GM21576 (cell line): ENCODE results near the gene LIPC.

Experiments
- ATAC-seq: cut with Tn5 transposase; IDR thresholded peaks from one replicate; pipeline ENCODE4 v1.9.1; 2021; ENCODE audit warnings: mild to moderate bottlenecking, moderate library complexity; ENCODE audit not compliant: unreplicated experiment

Gene LIPC

DNA sequence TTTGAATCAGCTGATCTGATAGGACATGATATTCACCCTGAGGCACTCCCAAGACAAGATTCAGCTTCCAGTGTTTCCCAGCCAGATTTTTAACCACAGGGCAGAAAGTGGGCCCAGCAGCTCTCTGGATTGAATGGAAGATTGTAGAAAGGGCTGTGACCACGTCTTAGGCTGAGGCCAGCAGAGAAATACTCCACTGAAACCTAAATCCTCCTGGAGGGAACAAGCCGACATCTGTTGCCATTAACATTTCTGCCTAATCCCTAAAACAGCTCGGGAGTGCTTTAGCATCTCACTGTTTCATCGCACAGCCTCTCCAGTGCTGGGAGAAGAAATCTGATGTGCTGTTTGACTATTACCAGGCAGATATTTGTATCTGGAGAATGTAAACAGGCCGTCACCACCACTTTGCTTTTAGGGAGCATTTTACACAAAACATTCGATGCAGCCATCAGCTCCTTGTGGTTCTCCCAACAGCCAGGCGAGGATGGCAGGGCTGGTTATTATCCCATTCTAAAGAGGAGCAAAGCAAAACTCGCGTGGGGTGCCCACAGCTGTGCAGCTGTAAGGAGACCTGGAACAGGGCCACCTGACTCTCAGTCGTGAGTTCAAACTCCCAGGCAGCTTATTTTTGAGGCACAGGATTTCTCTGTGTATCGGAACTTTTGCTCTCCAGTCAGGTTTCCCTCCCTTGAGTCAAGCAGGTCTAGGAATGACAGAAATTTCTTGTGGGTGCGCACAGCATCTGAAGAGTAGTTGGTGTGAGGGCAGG lies 117.4 kb downstream of the LIPC start:
- ATAC-seq, result no peak

GRCh38 chr15:58549785-58550074 lies 117.9 kb downstream of the LIPC start:
- no peak for ATAC-seq

- ATAC-seq, result peak; percentile 62
These were observed 119.4 kb downstream of the LIPC start for GRCh38 chr15:58551084-58551763.

DNA sequence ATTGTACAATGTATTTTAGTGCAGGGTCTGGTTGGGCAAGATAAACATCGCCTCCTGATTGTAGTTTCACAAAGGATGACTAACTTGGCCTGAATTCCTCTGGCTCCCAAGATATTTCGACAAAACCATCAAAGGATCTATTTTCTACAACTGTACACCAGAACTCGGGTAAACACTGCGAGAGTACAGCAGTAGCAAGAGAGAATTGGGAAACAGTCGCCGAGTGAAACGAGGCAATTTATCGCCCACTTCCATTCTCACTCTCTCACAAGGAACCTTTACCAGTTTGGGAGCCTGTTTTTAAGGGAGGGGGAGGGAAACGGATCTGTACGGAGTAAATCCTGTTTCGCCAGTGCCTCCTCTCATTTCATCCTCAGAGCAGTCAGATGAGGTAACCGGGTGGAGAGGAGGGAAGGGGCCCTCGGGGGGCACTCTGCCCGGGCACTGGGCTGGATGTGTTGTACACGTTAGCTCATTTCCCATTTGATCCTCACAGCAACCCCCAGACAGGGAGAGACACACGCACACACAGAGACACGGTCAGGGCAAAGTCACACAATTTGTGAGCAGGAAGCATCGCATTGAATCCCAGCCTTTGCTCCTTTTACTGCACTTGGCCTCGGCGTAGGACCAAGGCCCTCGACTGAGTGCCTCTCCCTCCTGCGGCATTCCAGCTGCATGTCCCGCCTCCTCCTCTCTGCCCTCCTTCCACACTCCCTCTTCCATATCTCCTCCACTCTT lies 120.1 kb downstream of the LIPC start:
- no peak for ATAC-seq

GRCh38 chr15:58552505-58553364 lies 120.9 kb downstream of the LIPC start:
- no peak for ATAC-seq

GRCh38 chr15:58553365-58553918 lies 121.7 kb downstream of the LIPC start:
- no peak for ATAC-seq

DNA sequence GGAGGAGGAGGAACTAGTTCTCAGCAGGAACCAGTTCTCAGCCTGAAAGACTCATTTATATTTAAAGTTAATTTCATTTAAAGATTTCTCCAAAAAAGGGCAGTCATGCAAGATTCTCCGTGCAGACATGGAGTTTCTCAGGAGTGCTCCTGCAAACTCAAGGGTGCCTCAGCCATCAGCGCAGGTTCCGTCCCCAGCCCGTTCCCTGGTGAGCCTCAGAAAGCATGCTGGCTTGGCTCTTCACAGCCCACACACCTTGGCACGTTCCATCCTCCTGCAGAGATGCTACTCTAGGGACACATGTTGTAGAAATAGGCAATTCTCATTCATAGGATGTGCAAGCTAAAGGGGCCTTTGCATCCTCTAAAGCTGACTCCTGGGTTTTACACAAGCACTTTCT lies 123.0 kb downstream of the LIPC start:
- no peak for ATAC-seq

DNA sequence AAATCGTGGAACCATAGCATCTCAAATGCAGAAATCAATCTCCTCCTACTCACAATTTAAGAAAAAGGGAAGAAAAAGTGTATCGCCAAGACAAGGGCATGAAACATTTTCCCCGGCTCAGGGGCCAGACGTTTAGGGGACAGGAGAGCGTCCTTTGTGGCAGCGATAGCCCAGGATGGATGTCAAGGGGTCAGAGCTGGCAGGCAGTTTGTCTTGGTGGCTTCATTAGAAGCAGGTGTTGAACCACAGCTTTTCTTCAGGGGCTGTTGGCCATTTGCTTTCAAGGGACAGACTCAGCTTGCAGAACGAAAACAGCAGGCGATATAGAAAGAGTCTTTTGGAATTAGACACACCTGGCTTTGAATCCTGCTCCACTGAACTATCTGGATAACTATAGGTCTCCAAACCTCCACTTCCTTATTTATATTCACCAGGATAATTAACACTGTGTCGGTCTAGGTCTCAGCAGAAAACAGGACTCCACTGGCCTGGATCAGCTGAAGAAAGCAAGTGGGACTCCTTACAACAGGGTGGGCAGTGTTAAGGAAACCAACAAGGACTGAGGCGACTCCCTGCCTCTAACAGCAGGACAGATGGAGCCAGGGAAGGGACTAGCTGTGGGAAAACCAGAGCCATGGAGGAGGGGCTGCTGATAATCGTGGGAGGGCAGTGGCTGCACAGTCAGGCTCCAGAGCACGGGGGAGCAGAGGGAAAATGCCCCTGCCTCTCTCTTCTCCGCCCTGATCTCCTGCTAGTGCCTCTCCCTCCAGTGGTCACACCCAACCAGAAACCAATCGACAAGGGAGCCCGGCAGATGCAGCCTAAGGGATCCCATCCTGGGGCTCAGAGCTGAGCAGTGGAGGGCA lies 123.6 kb downstream of the LIPC start:
- ATAC-seq, result no peak

GRCh38 chr15:58556028-58556361 lies 124.2 kb downstream of the LIPC start:
- ATAC-seq, result no peak

DNA sequence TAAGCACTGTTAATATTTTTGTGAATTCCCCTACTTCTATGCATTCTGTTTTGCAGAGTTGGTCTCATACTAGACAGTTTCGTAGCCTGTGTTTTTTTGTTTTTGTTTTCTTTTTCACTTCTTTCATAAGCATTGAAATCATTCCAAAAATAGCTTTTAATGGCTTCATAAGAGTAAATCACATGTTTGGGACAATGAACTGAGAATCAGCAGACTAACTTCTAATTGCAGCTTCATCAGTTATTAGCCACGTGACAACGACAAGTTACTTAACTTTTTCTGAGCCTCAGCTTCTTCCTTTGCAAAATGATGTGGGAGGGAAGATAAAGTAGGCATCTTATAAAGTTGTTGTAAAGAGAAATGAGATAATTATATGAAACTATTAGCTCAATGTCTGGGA lies 124.8 kb downstream of the LIPC start:
- no peak for ATAC-seq

- no peak for ATAC-seq
These were observed 127.0 kb downstream of the LIPC start for GRCh38 chr15:58558777-58559176.

- ATAC-seq, result no peak
These were observed 128.3 kb downstream of the LIPC start for GRCh38 chr15:58559904-58560588.

GRCh38 chr15:58561321-58561720 lies 129.5 kb downstream of the LIPC start:
- ATAC-seq, result no peak

GRCh38 chr15:58562135-58562534 lies 130.3 kb downstream of the LIPC start:
- no peak for ATAC-seq

DNA sequence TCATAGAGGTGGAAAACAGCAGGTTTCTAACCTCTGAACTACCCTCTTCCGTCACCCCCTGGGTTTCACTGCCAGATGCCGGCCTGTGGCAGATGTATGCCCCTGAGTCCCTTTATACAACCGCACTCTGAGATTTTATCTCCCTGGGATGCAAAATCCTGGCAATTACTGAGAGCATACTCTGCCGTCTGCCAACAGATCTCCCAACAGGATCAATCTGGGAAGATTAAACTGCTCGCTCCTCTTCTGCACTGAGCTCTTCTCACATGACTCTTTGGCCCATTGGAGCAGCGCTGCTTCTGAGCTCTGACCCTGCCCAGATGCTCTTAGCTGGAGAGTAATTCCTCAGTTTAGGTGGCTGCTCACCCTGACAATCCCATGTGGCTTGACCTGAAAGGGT lies 133.2 kb downstream of the LIPC start:
- ATAC-seq, result no peak

GRCh38 chr15:58565619-58566018 lies 133.8 kb downstream of the LIPC start:
- ATAC-seq, result no peak

- no peak for ATAC-seq
These were observed 134.2 kb downstream of the LIPC start for GRCh38 chr15:58566029-58566428.

- ATAC-seq, result no peak
These were observed 136.4 kb downstream of the LIPC start for GRCh38 chr15:58568157-58568571.

DNA sequence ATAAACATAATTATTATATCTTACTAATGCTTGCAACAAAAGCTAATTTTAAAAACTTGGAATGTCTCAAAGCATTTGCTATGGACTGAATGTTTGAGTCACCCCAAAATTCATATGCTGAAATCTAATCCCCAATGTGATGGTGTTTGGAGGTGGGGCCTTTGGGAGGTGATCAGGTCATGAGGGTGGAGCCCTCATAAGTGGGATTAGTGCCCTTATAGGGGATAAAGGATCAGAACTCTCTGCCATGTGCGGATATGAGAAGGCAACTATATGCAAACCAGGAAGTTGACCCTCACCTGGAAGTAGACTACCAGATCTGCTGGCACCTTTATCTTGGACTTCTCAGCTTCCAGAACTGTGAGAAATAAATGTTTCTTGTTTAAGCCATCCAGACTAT lies 137.7 kb downstream of the LIPC start:
- ATAC-seq, result no peak
